HG03097 (cell line): ENCODE data around the gene KLHL3.

Experiments
- ATAC-seq: cut with Tn5 transposase; IDR thresholded peaks from one replicate; pipeline ENCODE4 v1.9.1; 2021; ENCODE audit not compliant: unreplicated experiment, low FRiP score

KLHL3 gene

DNA sequence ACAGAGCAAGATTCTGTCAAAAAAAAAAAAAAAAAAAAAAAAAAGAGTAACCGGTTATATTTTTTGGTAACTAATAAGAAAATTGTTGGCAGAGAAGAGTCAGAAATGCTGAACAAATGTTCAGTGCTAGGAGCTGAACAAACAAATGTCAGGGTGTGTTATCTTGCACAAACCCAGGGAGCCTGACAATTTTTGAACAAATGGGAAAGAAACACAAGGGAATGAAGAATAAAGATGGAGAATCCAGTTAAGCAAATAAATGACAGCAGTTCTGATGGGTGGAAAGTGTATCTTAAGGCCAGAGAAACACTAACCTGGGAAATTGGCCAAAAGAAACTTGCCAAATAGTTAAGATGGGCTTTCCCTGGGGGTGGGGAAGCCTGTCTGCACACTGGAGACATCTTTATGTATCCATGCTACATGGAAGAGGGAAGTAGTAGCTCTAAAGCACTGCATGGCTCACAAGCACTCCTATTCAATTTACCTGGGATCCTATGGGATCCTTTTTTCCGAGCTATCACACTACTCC is 23.7 kb downstream of the KLHL3 start:
- no peak for ATAC-seq

DNA sequence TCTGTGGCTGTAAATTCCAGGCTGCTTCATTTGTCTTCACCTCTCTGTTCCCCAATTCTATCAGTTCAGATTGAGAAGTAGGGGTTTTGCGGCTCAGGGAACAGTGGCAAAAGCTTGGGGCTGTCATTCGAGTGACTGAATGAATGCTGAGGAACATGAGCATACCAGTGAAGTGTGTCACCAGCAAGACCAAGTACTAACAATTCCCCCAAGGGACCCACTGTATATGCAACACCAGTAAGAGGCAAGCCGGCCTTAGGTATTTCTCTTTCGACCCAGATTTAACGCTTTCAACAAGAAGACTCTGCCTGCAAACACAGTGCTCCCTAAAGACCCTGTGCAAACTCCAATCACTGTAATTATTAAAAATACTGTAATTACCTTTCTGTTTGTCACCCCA is 25.8 kb downstream of the KLHL3 start:
- ATAC-seq: no peak

- ATAC-seq: no peak
Measured at GRCh38 chr5:137708796-137709559, 26.9 kb downstream of the KLHL3 start.

- ATAC-seq: no peak
Measured at GRCh38 chr5:137708062-137708461, 27.8 kb downstream of the KLHL3 start.

- no peak for ATAC-seq
Measured at GRCh38 chr5:137706841-137707240, 29.0 kb downstream of the KLHL3 start.

GRCh38 chr5:137705106-137705505 is 30.8 kb downstream of the KLHL3 start:
- no peak for ATAC-seq

DNA sequence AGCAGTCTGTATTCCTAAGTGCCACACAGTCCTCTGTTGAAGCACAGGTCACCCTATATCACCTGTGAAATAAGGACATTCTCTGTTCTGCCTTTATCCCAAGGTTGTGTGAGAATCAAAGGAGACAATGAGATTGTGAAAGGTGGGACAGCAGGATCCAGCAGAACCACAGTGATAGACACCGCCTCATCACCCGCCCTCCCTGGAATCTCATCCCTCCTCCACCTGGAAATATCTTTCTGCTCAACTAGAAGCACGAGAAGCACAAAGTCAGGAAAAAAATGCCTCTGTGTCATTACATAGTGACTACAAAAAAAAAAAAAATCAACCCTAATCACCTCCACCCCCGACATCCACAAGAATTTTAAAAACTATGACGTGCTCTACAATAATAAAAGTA is 32.3 kb downstream of the KLHL3 start:
- no peak for ATAC-seq

- ATAC-seq: no peak
Measured at GRCh38 chr5:137700282-137700680, 35.6 kb downstream of the KLHL3 start.

- no peak for ATAC-seq
Measured at GRCh38 chr5:137699336-137700281, 36.3 kb downstream of the KLHL3 start.

- ATAC-seq: no peak
Measured at GRCh38 chr5:137696481-137696880, 39.4 kb downstream of the KLHL3 start.

- no peak for ATAC-seq
Measured at GRCh38 chr5:137695651-137696428, 40.0 kb downstream of the KLHL3 start.

- ATAC-seq: no peak
Measured at GRCh38 chr5:137693951-137694721, 41.8 kb downstream of the KLHL3 start.

- ATAC-seq: no peak
Measured at GRCh38 chr5:137693307-137693950, 42.5 kb downstream of the KLHL3 start.

DNA sequence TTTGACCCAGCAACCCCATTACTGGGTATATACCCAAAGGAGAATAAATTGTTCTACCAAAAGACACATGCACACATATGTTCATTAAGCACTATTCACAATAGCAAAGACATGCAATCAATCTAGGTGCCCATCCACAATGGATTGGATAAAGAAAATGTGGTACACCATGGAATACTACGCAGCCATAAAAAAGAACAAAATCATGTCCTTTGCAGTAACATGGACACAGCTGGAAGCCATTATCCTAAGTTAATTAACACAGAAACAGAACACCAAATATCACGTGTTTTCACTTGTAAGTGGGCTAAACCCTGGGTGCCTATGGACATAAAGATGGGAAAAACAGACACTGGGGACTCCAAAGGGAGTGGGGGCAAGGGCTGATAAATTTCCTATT is 46.6 kb downstream of the KLHL3 start:
- no peak for ATAC-seq

DNA sequence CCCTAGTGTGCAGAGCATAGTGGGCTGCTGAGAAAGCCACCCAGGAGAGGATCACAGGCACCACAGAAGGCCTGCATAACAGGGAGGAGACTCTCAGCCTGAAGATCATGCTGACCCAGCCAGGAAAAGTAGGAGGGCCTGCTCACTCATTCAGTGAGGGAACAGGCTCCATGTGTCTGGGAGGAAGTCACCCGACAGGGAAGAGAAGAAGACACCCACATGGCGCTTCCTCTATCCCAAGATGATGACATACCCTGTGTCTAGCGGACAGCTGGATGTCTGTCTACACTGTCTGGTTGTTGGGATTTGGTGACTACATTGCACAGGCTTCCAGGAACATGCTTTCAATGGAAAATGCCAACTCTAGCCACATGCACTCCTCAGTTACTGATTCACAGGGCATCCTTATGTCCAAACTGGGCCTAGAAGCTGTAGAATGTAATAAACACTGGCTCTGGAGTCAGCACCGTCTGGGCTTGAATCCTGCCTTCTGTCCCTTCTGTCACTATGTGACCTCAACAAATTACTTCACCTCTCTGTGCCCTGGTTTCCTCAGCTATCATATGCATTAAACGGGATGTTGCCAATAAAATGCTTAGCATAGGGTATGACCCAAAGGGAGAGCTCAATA is 47.6 kb downstream of the KLHL3 start:
- ATAC-seq: no peak

DNA sequence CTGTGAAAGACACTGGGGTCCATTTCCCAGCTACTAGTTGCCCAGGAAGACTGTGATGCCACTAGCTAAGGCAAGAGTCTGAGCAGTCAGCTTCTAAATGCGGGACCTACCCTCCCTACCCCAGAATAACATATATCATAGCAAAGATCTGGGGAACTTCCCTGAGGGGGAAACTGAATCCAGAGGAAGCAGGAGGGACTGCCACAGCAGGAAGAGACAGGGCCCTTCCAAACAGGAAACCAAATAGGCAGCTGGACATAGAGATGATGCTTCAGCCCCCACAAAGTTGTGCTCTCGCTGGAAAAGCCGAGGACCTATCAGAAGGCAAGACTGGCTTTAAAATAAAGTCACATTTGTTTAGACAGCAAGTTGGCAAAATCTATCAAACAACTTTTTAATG is 51.1 kb downstream of the KLHL3 start:
- ATAC-seq: no peak

- no peak for ATAC-seq
Measured at GRCh38 chr5:137681191-137681590, 54.7 kb downstream of the KLHL3 start.

- no peak for ATAC-seq
Measured at GRCh38 chr5:137679910-137680309, 56.0 kb downstream of the KLHL3 start.

- no peak for ATAC-seq
Measured at GRCh38 chr5:137679195-137679594, 56.7 kb downstream of the KLHL3 start.
